Measurements from ENCODE around the gene OBSL1. TPM values are rescaled to one million over a fixed set of nuclear protein-coding genes. Genes with fewer than 3 reads are reported as not detected.
A peak's percentile ranks its signal among the peaks of the same experiment; 100 is the strongest.

OBSL1 gene
- total and polyA plus RNA-seq, 7 donors: 10.3 to 134 (median 38.7) TPM

GRCh38 chr2:219569635-219570034 lies 1.7 kb downstream of the OBSL1 start:
- ATAC-seq (no peak), DNase-seq (no peak)
- peaks cover 0 to 39% of the 10 kb centered on the region in 2 donors for H3K36me3 ChIP-seq (ENCODE audit: insufficient read depth in 1 of 2, low read depth in 1 of 2)
- no peaks in the 10 kb centered on the region for H3K27me3 ChIP-seq (ENCODE audit: insufficient read depth in 3 of 3, low read length in 2 of 3)
- peaks cover 9% of the 10 kb centered on the region for H3K4me1 ChIP-seq
- no peaks in the 10 kb centered on the region for H3K9me3 ChIP-seq
- peak overlapping the region; percentile 81 for H3K4me3 ChIP-seq
- intact Hi-C loops (cut with DNase I): loop anchor here in 1 of 2 donors (5.0 kb wide), 1 partner anchor 73 kb away; no protein-coding TSS in a partner anchor
- peak overlapping the region; percentile 93 for H3K27ac ChIP-seq
- 84 to 92% (median 89%) methylated on average over 6 of the region's 6 CpGs for WGBS, 3 donors
- no peak for TF ChIP-seq CTCF (IDR thresholded peaks at IDR 0.05)

- Histone ChIP-seq H3K9me3 (no peaks in the 10 kb centered on the region), H3K27ac (no peak overlapping the region), H3K4me3 (no peak overlapping the region), H3K4me1 (peaks cover 9% of the 10 kb centered on the region), H3K36me3 (ENCODE audit: insufficient read depth in 1 of 2, low read depth in 1 of 2) (peaks cover 0 to 45% of the 10 kb centered on the region in 2 donors), H3K27me3 (ENCODE audit: insufficient read depth in 3 of 3, low read length in 2 of 3) (no peaks in the 10 kb centered on the region)
- no peak for TF ChIP-seq CTCF (IDR thresholded peaks at IDR 0.05)
- DNase-seq (no peak), ATAC-seq (no peak)
- intact Hi-C loops (cut with DNase I): loop anchor here in 1 of 2 donors (5.0 kb wide), 1 partner anchor 73 kb away; no protein-coding TSS in a partner anchor
- 91 to 94% (median 92%) methylated on average over 6 of the region's 6 CpGs for WGBS, 3 donors
Measured at GRCh38 chr2:219569041-219569440, 2.3 kb downstream of the OBSL1 start.

GRCh38 chr2:219567791-219568361 lies 3.5 kb downstream of the OBSL1 start:
- Histone ChIP-seq H3K27ac (no peak overlapping the region), H3K36me3 (ENCODE audit: insufficient read depth in 1 of 2, low read depth in 1 of 2) (peaks cover 0 to 56% of the 10 kb centered on the region in 2 donors), H3K4me1 (peaks cover 9% of the 10 kb centered on the region), H3K9me3 (no peaks in the 10 kb centered on the region), H3K27me3 (ENCODE audit: insufficient read depth in 3 of 3, low read length in 2 of 3) (no peaks in the 10 kb centered on the region), H3K4me3 (no peak overlapping the region)
- DNase-seq (no peak), ATAC-seq (no peak)
- no peak for TF ChIP-seq CTCF (IDR thresholded peaks at IDR 0.05)
- intact Hi-C loops (cut with DNase I): loop anchor here in 1 of 2 donors (5.0 kb wide), 1 partner anchor 74 kb away; no protein-coding TSS in a partner anchor
- WGBS, 3 donors: 88 to 90% (median 89%) methylated on average over 35 of the region's 35 CpGs

- DNase-seq: no peak
- Histone ChIP-seq H3K27me3 (ENCODE audit: insufficient read depth in 3 of 3, low read length in 2 of 3) (no peaks in the 10 kb centered on the region), H3K36me3 (ENCODE audit: insufficient read depth in 1 of 2, low read depth in 1 of 2) (peaks cover 0 to 64% of the 10 kb centered on the region in 2 donors), H3K4me3 (no peak overlapping the region), H3K9me3 (no peaks in the 10 kb centered on the region), H3K4me1 (peaks cover 9% of the 10 kb centered on the region), H3K27ac (no peak overlapping the region)
- TF ChIP-seq CTCF (IDR thresholded peaks at IDR 0.05): no peak
- 91 to 93% (median 91%) methylated on average over 18 of the region's 18 CpGs for WGBS, 3 donors
- intact Hi-C loops (cut with DNase I): loop anchor here in 1 of 2 donors (5.0 kb wide), 1 partner anchor 75 kb away; no protein-coding TSS in a partner anchor
- ATAC-seq: no peak
Measured at GRCh38 chr2:219567131-219567530, 4.2 kb downstream of the OBSL1 start.

All from psoas muscle (tissue), 8 donors.